Testis (tissue), 3 donors: Measurements from ENCODE around the gene LRP1. TPM values are rescaled to one million over a fixed set of nuclear protein-coding genes. Genes with fewer than 3 reads are reported as not detected.

ENCODE experiments used
- DNase-seq: peaks from one replicate; pipeline ENCODE4 v3.0.0-alpha.2; 2019
- H3K27ac ChIP-seq, 2 donors: fragments of 200-600 bp; sonication (generic); one replicate each; pipeline ENCODE4 v1.5.1; 2019
- H3K27me3 ChIP-seq: fragments of 200-600 bp; sonication (generic); one replicate; pipeline ENCODE4 v1.5.1; 2019
- H3K36me3 ChIP-seq: fragments of 200-600 bp; sonication (generic); one replicate; pipeline ENCODE4 v1.5.1; 2017; ENCODE audit warnings: low read depth; ENCODE audit errors: missing control alignments
- H3K4me1 ChIP-seq: fragments of 200-600 bp; sonication (generic); one replicate; pipeline ENCODE4 v1.5.1; 2019
- H3K4me3 ChIP-seq, 2 donors: fragments of 200-600 bp; sonication (generic); one replicate each; pipeline ENCODE4 v1.5.1; 2017 to 2019
- H3K9me3 ChIP-seq: fragments of 200-600 bp; sonication (generic); one replicate; pipeline ENCODE4 v1.5.1; 2017
- CTCF ChIP-seq, 3 experiments: fragments of 450-650 bp in 2 of 3; fragments of 200-600 bp in 1 of 3; sonication (generic) in 1 of 3; IDR thresholded peaks; one replicate each; pipeline ENCODE4 v1.5.1; 2016 to 2019; ENCODE audit warnings: antibody characterized with exemption in 3 of 3, mild to moderate bottlenecking in 2 of 3, moderate library complexity in 1 of 3
- POLR2A ChIP-seq: fragments of 450-650 bp; IDR thresholded peaks from one replicate; pipeline ENCODE4 v1.6.1; 2017; ENCODE audit warnings: antibody characterized with exemption, mild to moderate bottlenecking, moderate library complexity
- WGBS, 2 donors: methylation state at CpG; one replicate each; pipeline ENCODE4 v1.1.5; 2018; 5-methylcytosine and 5-hydroxymethylcytosine counted together
- intact Hi-C: fragments of 100-400 bp; cut with DNase I; formaldehyde crosslinking; loops from one replicate; pipeline ENCODE4 v1.15.1; 2023; ENCODE audit warnings: low total_unique reads
- polyA plus RNA-seq: library from polyadenylated mRNA; stranded (reverse); fragments of 350-450 nt; fragmentation: Illumina TruSeq; extraction: RNeasy Lipid Tissue Mini Kit (QIAGEN cat#74804); gene quantifications from one replicate; pipeline ENCODE4 v1.2.3, GENCODE V29; 2014; ENCODE audit warnings: low read depth, low replicate concordance; ENCODE audit not compliant: insufficient read depth
- total RNA-seq, 2 donors: library from RNA; depleted of rRNA; stranded (reverse); fragments of >200 nt; gene quantifications; one replicate each; pipeline ENCODE4 v1.2.3, GENCODE V29; 2016

LRP1 gene
- total and polyA plus RNA-seq, 3 donors from 2014 or later, result 82.4 to 200 (median 135) TPM

GRCh38 chr12:57227315-57228115 lies 99.2 kb downstream of the LRP1 start:
- no peaks in the 10 kb centered on the region for H3K36me3 ChIP-seq
- intact Hi-C loops, result no loop called here
- no peaks in the 10 kb centered on the region for H3K9me3 ChIP-seq
- no peak overlapping the region for H3K27ac ChIP-seq
- H3K4me3 ChIP-seq, result no peak overlapping the region
- no peaks in the 10 kb centered on the region for H3K27me3 ChIP-seq
- DNase-seq, result no peak
- 43 to 49% methylated on average over 7 to 8 of the region's 8 CpGs for WGBS, 2 donors
- H3K4me1 ChIP-seq, result peaks cover 26% of the 10 kb centered on the region
- TF ChIP-seq POLR2A, result no peak
- no peak for TF ChIP-seq CTCF (IDR thresholded peaks at IDR 0.05)

- Histone ChIP-seq H3K9me3 (no peaks in the 10 kb centered on the region), H3K4me3 (peak overlapping the region; percentile 45 to 63), H3K36me3 (no peaks in the 10 kb centered on the region), H3K27ac (peak overlapping the region in 1 of 2 donors; percentile 12), H3K4me1 (peaks cover 26% of the 10 kb centered on the region), H3K27me3 (no peaks in the 10 kb centered on the region)
- 9 to 10% methylated on average over 9 of the region's 9 CpGs for WGBS, 2 donors
- intact Hi-C loops, result no loop called here
- TF ChIP-seq CTCF (IDR thresholded peaks at IDR 0.05), result peak in 2 of 3 experiments; percentile 8 to 39
- TF ChIP-seq POLR2A, result no peak
- no peak for DNase-seq
These were observed 100.9 kb downstream of the LRP1 start for GRCh38 chr12:57229046-57229633.

- TF ChIP-seq POLR2A (no peak), CTCF (IDR thresholded peaks at IDR 0.05) (peak in 1 of 3 experiments; percentile 1)
- H3K4me1 ChIP-seq, result peaks cover 26% of the 10 kb centered on the region
- H3K9me3 ChIP-seq, result no peaks in the 10 kb centered on the region
- H3K36me3 ChIP-seq, result no peaks in the 10 kb centered on the region
- WGBS, 2 donors, result 1% methylated on average over 25 to 42 of the region's 42 CpGs
- peak within 1 kb of the TSS in 1 of 2 donors; percentile 12 for H3K27ac ChIP-seq
- H3K27me3 ChIP-seq, result no peaks in the 10 kb centered on the region
- DNase-seq, result peak; percentile 96
- H3K4me3 ChIP-seq, result peak within 1 kb of the TSS; percentile 45 to 63
- intact Hi-C loops, result no loop called here
These were observed 101.5 kb downstream of the LRP1 start, which contains the start of gene SHMT2 for GRCh38 chr12:57229634-57230380. Gene SHMT2, plus strand, starts transcription at chr12:57229711. Its CDS starts 68 bp downstream, at chr12:57229779.

- WGBS, 2 donors, result 42 to 64% methylated on average over 9 to 10 of the region's 10 CpGs
- Histone ChIP-seq H3K36me3 (no peaks in the 10 kb centered on the region), H3K27ac (no peak overlapping the region), H3K4me3 (peak overlapping the region; percentile 45 to 63), H3K9me3 (no peaks in the 10 kb centered on the region), H3K4me1 (peaks cover 26% of the 10 kb centered on the region), H3K27me3 (no peaks in the 10 kb centered on the region)
- intact Hi-C loops, result no loop called here
- DNase-seq, result no peak
- TF ChIP-seq POLR2A (no peak), CTCF (IDR thresholded peaks at IDR 0.05) (no peak)
These were observed 102.3 kb downstream of the LRP1 start for GRCh38 chr12:57230381-57231155.
